HEK293T (cell line): ENCODE data around the gene GHRL.

ENCODE experiments used
- ARNT ChIP-seq: fragments of 450-650 bp; IDR thresholded peaks from 2 replicates; pipeline ENCODE4 v1.6.1; 2017; ENCODE audit warnings: mild to moderate bottlenecking
- BHLHE40 ChIP-seq: fragments of 450-650 bp; IDR thresholded peaks from 2 replicates; pipeline ENCODE4 v1.6.1; 2016; ENCODE audit warnings: mild to moderate bottlenecking, moderate library complexity, borderline replicate concordance
- CTBP1 ChIP-seq: fragments of 450-650 bp; IDR thresholded peaks from 2 replicates; pipeline ENCODE4 v1.6.1; 2016; ENCODE audit warnings: borderline replicate concordance
- ELF4 ChIP-seq: fragments of 450-650 bp; IDR thresholded peaks from 2 replicates; pipeline ENCODE4 v1.6.1; 2017; ENCODE audit warnings: antibody characterized with exemption
- L3MBTL2 ChIP-seq: fragments of 450-650 bp; conservative IDR thresholded peaks from 2 replicates; pipeline ENCODE4 v1.6.1; 2016; ENCODE audit warnings: mild to moderate bottlenecking
- NFRKB ChIP-seq: fragments of 450-650 bp; IDR thresholded peaks from 2 replicates; pipeline ENCODE4 v1.6.1; 2016; ENCODE audit warnings: mild to moderate bottlenecking, moderate library complexity
- SP1 ChIP-seq: fragments of 450-650 bp; IDR thresholded peaks from 2 replicates; pipeline ENCODE4 v1.6.1; 2017
- TARDBP ChIP-seq: fragments of 450-650 bp; IDR thresholded peaks from 2 replicates; pipeline ENCODE4 v1.6.1; 2016
- TF ChIP-seq, protein P1 (sequence below): fragments of 450-650 bp; IDR thresholded peaks from 2 replicates; pipeline ENCODE4 v1.6.1; 2016

- no peak for TF ChIP-seq ELF4
- no peak for TF ChIP-seq SP1
- TF ChIP-seq ARNT, result no peak
- no peak for TF ChIP-seq BHLHE40
- no peak for TF ChIP-seq L3MBTL2
- no peak for TF ChIP-seq TARDBP
- TF ChIP-seq, protein P1, sequence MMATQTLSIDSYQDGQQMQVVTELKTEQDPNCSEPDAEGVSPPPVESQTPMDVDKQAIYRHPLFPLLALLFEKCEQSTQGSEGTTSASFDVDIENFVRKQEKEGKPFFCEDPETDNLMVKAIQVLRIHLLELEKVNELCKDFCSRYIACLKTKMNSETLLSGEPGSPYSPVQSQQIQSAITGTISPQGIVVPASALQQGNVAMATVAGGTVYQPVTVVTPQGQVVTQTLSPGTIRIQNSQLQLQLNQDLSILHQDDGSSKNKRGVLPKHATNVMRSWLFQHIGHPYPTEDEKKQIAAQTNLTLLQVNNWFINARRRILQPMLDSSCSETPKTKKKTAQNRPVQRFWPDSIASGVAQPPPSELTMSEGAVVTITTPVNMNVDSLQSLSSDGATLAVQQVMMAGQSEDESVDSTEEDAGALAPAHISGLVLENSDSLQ, result no peak
- no peak for TF ChIP-seq CTBP1
- TF ChIP-seq NFRKB, result no peak
These were observed 41.7 kb upstream of the GHRL start for GRCh38 chr3:10334459-10334858.
